Neural progenitor cell (in vitro differentiated cells): ENCODE results near the gene ACOT7. TPM values are rescaled to one million over a fixed set of nuclear protein-coding genes. Genes with fewer than 3 reads are reported as not detected.

Experiments used
- DNase-seq: peaks from one replicate; pipeline ENCODE4 v3.0.0-alpha.2; 2016; ENCODE audit warnings: low spot score
- H2AFZ ChIP-seq: fragments of 200-600 bp; sonication (generic); replicated peaks from 2 replicates; pipeline ENCODE4 v1.6.1; 2016; ENCODE audit warnings: antibody characterized with exemption
- H3F3A ChIP-seq: fragments of 200-600 bp; sonication (generic); 2 replicates; pipeline ENCODE4 v1.6.1; 2016; ENCODE audit warnings: antibody characterized with exemption, low read depth
- H3K27ac ChIP-seq: fragments of 200-600 bp; sonication (generic); 2 replicates; pipeline ENCODE4 v1.5.1; 2016; ENCODE audit warnings: mild to moderate bottlenecking
- H3K27me3 ChIP-seq: fragments of 200-600 bp; sonication (generic); 2 replicates; pipeline ENCODE4 v1.6.1; 2016; ENCODE audit warnings: mild to moderate bottlenecking, moderate library complexity
- H3K36me3 ChIP-seq: fragments of 200-600 bp; sonication (generic); 2 replicates; pipeline ENCODE4 v1.5.1; 2016
- H3K4me1 ChIP-seq: fragments of 200-600 bp; sonication (generic); 2 replicates; pipeline ENCODE4 v1.6.1; 2016; ENCODE audit warnings: mixed run types
- H3K4me2 ChIP-seq: fragments of 200-600 bp; sonication (generic); 2 replicates; pipeline ENCODE4 v1.6.1; 2016
- H3K4me3 ChIP-seq: fragments of 200-600 bp; sonication (generic); 2 replicates; pipeline ENCODE4 v1.5.1; 2016
- H3K79me2 ChIP-seq: fragments of 200-600 bp; sonication (generic); 2 replicates; pipeline ENCODE4 v1.6.1; 2016; ENCODE audit warnings: low read depth
- H3K9ac ChIP-seq: fragments of 200-600 bp; sonication (generic); 2 replicates; pipeline ENCODE4 v1.6.1; 2016
- H3K9me3 ChIP-seq: fragments of 200-600 bp; sonication (generic); 2 replicates; pipeline ENCODE4 v1.5.1; 2016; ENCODE audit warnings: low read depth
- H4K20me1 ChIP-seq: fragments of 200-600 bp; sonication (generic); 2 replicates; pipeline ENCODE4 v1.6.1; 2016; ENCODE audit warnings: low read depth
- H3K27ac Mint-ChIP-seq: 3 replicates; pipeline ENCODE4 v1.8.0; 2021; ENCODE audit warnings: mixed read lengths
- H3K27me3 Mint-ChIP-seq: 2 replicates; pipeline ENCODE4 v1.8.0; 2022; ENCODE audit warnings: low read depth, mild to moderate bottlenecking, inconsistent platforms, moderate library complexity, mixed read lengths; ENCODE audit not compliant: insufficient read depth
- H3K36me3 Mint-ChIP-seq: 3 replicates; pipeline ENCODE4 v1.8.0; 2021; ENCODE audit warnings: mixed read lengths
- H3K4me1 Mint-ChIP-seq: 3 replicates; pipeline ENCODE4 v1.8.0; 2021; ENCODE audit warnings: mixed read lengths
- H3K4me3 Mint-ChIP-seq: 3 replicates; pipeline ENCODE4 v1.8.0; 2021; ENCODE audit warnings: mild to moderate bottlenecking, moderate library complexity, mixed read lengths
- H3K9me3 Mint-ChIP-seq: 3 replicates; pipeline ENCODE4 v1.8.0; 2020; ENCODE audit warnings: mixed read lengths
- EZH2 ChIP-seq: fragments of 200-600 bp; sonication (generic); IDR thresholded peaks from 2 replicates; pipeline ENCODE4 v1.6.1; 2017; ENCODE audit warnings: antibody characterized with exemption, mild to moderate bottlenecking, moderate library complexity
- EZH2phosphoT487 ChIP-seq: fragments of 200-600 bp; sonication (generic); IDR thresholded peaks from 2 replicates; pipeline ENCODE4 v1.6.1; 2017; ENCODE audit warnings: antibody characterized with exemption
- total RNA-seq: library from RNA; depleted of rRNA; stranded (reverse); fragments of >200 nt; gene quantifications from 2 replicates; pipeline ENCODE4 v1.2.3, GENCODE V29; 2015; ENCODE audit warnings: low replicate concordance
- TF ChIP-seq, protein P1 (sequence below): fragments of 200-600 bp; sonication (generic); IDR thresholded peaks from 2 replicates; pipeline ENCODE4 v1.5.1; 2017; ENCODE audit warnings: antibody characterized with exemption, mild to moderate bottlenecking

ACOT7 gene
- total RNA-seq, 1 donor from 2014 or later: 19.6 TPM

GRCh38 chr1:6259491-6260362 lies 133.8 kb downstream of the ACOT7 start:
- Mint-ChIP-seq H3K9me3 (no peaks in the 10 kb centered on the region), H3K27me3 (peaks cover 5% of the 10 kb centered on the region), H3K4me1 (peaks cover 30% of the 10 kb centered on the region), H3K4me3 (peak overlapping the region; percentile 84), H3K36me3 (peaks cover 2% of the 10 kb centered on the region), H3K27ac (peak overlapping the region; percentile 60)
- H3K27ac ChIP-seq: no peak overlapping the region
- peaks cover 26% of the 10 kb centered on the region for H3F3A ChIP-seq
- peaks cover 16% of the 10 kb centered on the region for H3K4me1 ChIP-seq
- H3K9ac ChIP-seq: no peak overlapping the region
- H3K4me3 ChIP-seq: peak overlapping the region; percentile 77
- peak overlapping the region; percentile 95 for H3K4me2 ChIP-seq
- peak; percentile 7 for TF ChIP-seq EZH2phosphoT487
- no peak for TF ChIP-seq EZH2
- DNase-seq: peak; percentile 94
- H3K9me3 ChIP-seq: no peaks in the 10 kb centered on the region
- no peak overlapping the region for H2AFZ ChIP-seq
- H3K27me3 ChIP-seq: peaks cover 8% of the 10 kb centered on the region
- H3K36me3 ChIP-seq: no peaks in the 10 kb centered on the region
- peaks cover 10% of the 10 kb centered on the region for H3K79me2 ChIP-seq
- peaks cover 53% of the 10 kb centered on the region for H4K20me1 ChIP-seq

DNA sequence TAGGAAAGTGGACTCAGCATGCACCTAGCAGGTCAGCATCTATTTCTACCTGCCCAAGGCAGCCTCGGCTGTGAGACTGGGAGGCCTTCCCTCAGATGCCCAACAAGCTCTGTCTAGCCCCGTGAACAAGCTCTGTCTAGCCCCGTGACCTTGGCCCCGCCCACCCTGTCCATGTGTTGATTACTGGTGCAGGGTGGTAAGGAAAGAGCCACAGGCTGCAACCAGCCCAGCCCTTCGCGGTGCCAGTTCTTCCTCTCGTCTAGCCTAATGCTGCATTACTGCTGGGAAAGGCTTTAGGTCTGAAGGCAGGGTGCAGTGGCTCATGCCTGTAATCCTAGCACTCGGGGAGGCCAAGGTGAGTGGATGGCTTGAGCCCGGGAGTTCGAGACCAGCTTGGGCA lies 134.9 kb downstream of the ACOT7 start:
- DNase-seq: no peak
- Histone ChIP-seq H3K4me1 (peaks cover 16% of the 10 kb centered on the region), H3K36me3 (no peaks in the 10 kb centered on the region), H3K4me2 (no peak overlapping the region), H2AFZ (no peak overlapping the region), H3K79me2 (peaks cover 10% of the 10 kb centered on the region), H3K9ac (no peak overlapping the region), H3K27me3 (peaks cover 8% of the 10 kb centered on the region), H3K27ac (no peak overlapping the region), H3F3A (peaks cover 26% of the 10 kb centered on the region), H4K20me1 (peaks cover 62% of the 10 kb centered on the region), H3K4me3 (no peak overlapping the region), H3K9me3 (no peaks in the 10 kb centered on the region)
- no peaks in the 10 kb centered on the region for H3K9me3 Mint-ChIP-seq
- peaks cover 2% of the 10 kb centered on the region for H3K36me3 Mint-ChIP-seq
- TF ChIP-seq EZH2 (no peak), EZH2phosphoT487 (no peak)
- TF ChIP-seq, protein P1, sequence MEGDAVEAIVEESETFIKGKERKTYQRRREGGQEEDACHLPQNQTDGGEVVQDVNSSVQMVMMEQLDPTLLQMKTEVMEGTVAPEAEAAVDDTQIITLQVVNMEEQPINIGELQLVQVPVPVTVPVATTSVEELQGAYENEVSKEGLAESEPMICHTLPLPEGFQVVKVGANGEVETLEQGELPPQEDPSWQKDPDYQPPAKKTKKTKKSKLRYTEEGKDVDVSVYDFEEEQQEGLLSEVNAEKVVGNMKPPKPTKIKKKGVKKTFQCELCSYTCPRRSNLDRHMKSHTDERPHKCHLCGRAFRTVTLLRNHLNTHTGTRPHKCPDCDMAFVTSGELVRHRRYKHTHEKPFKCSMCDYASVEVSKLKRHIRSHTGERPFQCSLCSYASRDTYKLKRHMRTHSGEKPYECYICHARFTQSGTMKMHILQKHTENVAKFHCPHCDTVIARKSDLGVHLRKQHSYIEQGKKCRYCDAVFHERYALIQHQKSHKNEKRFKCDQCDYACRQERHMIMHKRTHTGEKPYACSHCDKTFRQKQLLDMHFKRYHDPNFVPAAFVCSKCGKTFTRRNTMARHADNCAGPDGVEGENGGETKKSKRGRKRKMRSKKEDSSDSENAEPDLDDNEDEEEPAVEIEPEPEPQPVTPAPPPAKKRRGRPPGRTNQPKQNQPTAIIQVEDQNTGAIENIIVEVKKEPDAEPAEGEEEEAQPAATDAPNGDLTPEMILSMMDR: no peak
- peak overlapping the region; percentile 84 for H3K4me3 Mint-ChIP-seq
- H3K4me1 Mint-ChIP-seq: peaks cover 25% of the 10 kb centered on the region
- H3K27ac Mint-ChIP-seq: no peak overlapping the region
- H3K27me3 Mint-ChIP-seq: peaks cover 5% of the 10 kb centered on the region

DNA sequence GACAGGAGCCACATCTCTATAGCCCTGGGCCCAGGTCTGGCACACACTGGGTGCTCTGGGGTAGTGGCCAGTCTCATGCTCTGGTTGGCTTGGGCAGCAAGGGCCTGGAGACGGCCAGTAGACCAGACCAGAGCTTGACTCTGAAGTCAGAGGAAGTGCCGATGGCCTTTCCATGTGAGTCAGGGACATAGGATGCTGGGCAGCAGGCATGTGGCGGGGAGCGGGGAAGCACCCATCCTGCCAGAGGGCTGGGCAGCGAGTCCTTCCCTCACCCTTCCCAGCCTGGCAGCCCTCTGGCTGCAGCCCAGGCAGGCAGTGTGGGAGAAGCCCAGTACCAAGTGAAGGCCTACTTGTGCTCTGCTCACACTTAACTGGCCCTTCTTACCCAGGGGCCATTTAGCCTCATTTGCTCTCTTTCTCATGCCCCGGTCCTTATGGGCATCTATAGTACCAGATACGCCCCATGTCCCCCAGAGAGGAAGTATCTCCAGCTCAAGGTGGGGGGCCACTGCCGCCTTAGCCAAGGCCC lies 136.0 kb downstream of the ACOT7 start:
- no peak overlapping the region for H3K4me3 ChIP-seq
- Mint-ChIP-seq H3K4me1 (peaks cover 21% of the 10 kb centered on the region), H3K4me3 (no peak overlapping the region), H3K27ac (no peak overlapping the region), H3K9me3 (no peaks in the 10 kb centered on the region), H3K36me3 (peaks cover 2% of the 10 kb centered on the region), H3K27me3 (peaks cover 7% of the 10 kb centered on the region)
- no peak overlapping the region for H3K9ac ChIP-seq
- H3K79me2 ChIP-seq: peaks cover 10% of the 10 kb centered on the region
- H3K4me2 ChIP-seq: no peak overlapping the region
- DNase-seq: no peak
- no peak overlapping the region for H2AFZ ChIP-seq
- peaks cover 16% of the 10 kb centered on the region for H3K4me1 ChIP-seq
- H3K27ac ChIP-seq: no peak overlapping the region
- TF ChIP-seq EZH2phosphoT487 (no peak), EZH2 (no peak)
- TF ChIP-seq, protein P1: no peak
- H3K36me3 ChIP-seq: no peaks in the 10 kb centered on the region
- peaks cover 8% of the 10 kb centered on the region for H3K27me3 ChIP-seq
- H3F3A ChIP-seq: peaks cover 26% of the 10 kb centered on the region
- H4K20me1 ChIP-seq: peaks cover 72% of the 10 kb centered on the region
- no peaks in the 10 kb centered on the region for H3K9me3 ChIP-seq

DNA sequence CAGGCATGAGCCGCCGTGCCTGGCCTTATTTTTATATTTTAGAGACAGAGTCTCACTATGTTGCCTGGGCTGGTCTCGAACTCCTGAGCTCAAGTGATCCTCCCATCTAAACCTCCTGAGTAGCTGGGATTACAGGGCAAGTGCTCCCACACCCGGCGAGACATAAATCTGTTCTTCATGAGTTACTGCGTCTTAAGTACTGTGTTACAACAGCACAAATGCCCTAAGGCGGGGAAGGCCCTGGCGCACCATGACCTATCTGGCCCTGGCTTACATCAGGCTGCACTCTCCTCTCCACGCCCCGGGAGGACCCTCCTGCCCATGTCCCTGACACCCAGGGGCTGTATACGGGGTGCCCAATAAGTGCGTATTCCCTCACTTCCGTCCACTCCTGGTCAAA lies 136.9 kb downstream of the ACOT7 start:
- Histone ChIP-seq H3K4me1 (peaks cover 6% of the 10 kb centered on the region), H3K4me3 (no peak overlapping the region), H3K27me3 (peaks cover 12% of the 10 kb centered on the region), H3K36me3 (no peaks in the 10 kb centered on the region), H3K9me3 (no peaks in the 10 kb centered on the region), H3K27ac (no peak overlapping the region), H2AFZ (no peak overlapping the region), H3K9ac (no peak overlapping the region), H3F3A (peaks cover 16% of the 10 kb centered on the region), H4K20me1 (peaks cover 78% of the 10 kb centered on the region), H3K4me2 (no peak overlapping the region), H3K79me2 (peaks cover 10% of the 10 kb centered on the region)
- Mint-ChIP-seq H3K4me3 (no peak overlapping the region), H3K4me1 (peaks cover 12% of the 10 kb centered on the region), H3K36me3 (peaks cover 2% of the 10 kb centered on the region), H3K27me3 (peaks cover 9% of the 10 kb centered on the region), H3K27ac (no peak overlapping the region), H3K9me3 (no peaks in the 10 kb centered on the region)
- DNase-seq: no peak
- no peak for TF ChIP-seq EZH2
- TF ChIP-seq EZH2phosphoT487: no peak
- TF ChIP-seq, protein P1: no peak
